ENCODE results near the gene CYP46A1.

CYP46A1 gene

DNA sequence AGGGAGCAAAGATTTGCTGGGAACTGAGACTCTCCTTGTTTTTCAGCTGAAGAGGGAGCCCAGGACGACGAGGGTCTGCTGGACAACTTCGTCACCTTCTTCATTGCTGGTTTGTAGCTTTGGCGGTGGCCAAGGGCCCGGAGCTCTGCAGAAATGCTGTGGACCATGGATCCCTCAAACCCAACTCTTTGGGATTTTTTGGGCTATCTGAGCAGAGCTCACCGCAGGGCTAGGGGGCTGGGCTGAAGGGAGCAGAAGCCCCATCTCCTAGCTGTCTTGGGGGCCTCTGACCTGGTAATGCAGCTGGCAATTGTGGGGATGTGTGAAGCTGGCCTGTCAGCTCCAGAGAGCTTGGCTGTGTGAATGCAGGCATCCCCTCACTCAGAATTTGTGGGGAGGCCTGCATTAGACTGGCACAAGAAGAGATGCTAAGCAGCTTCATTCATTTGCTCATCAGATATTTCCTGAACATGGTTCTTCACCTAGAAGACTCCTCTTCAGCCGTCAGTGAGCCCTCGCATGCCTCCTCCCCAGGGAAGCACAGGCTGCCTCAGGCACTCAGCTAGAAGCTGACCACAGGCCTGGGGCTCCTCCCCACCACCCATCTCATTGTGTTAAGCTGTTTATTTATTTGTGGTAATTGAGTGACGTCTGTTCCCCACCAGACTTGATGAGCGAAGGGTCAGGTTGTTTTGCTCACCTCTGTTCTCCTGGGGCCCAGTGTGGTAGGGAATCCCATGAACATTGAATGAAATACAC is 32.2 kb downstream of the CYP46A1 start:
- TF ChIP-seq, protein P1, sequence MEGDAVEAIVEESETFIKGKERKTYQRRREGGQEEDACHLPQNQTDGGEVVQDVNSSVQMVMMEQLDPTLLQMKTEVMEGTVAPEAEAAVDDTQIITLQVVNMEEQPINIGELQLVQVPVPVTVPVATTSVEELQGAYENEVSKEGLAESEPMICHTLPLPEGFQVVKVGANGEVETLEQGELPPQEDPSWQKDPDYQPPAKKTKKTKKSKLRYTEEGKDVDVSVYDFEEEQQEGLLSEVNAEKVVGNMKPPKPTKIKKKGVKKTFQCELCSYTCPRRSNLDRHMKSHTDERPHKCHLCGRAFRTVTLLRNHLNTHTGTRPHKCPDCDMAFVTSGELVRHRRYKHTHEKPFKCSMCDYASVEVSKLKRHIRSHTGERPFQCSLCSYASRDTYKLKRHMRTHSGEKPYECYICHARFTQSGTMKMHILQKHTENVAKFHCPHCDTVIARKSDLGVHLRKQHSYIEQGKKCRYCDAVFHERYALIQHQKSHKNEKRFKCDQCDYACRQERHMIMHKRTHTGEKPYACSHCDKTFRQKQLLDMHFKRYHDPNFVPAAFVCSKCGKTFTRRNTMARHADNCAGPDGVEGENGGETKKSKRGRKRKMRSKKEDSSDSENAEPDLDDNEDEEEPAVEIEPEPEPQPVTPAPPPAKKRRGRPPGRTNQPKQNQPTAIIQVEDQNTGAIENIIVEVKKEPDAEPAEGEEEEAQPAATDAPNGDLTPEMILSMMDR (conservative IDR thresholded peaks at IDR 0.05; ENCODE audit: low read depth): no peak
- ChIA-PET CTCF (interaction anchor here (0.6 kb wide), 1 partner anchor 202 kb away, joined by 3 read pairs; no protein-coding TSS in a partner anchor), POLR2A (ENCODE audit: low non-redundant PET) (no interaction called here)
- H3K27ac ChIP-seq: no peak overlapping the region
- no peak for DNase-seq (ENCODE audit: low spot score)

DNA sequence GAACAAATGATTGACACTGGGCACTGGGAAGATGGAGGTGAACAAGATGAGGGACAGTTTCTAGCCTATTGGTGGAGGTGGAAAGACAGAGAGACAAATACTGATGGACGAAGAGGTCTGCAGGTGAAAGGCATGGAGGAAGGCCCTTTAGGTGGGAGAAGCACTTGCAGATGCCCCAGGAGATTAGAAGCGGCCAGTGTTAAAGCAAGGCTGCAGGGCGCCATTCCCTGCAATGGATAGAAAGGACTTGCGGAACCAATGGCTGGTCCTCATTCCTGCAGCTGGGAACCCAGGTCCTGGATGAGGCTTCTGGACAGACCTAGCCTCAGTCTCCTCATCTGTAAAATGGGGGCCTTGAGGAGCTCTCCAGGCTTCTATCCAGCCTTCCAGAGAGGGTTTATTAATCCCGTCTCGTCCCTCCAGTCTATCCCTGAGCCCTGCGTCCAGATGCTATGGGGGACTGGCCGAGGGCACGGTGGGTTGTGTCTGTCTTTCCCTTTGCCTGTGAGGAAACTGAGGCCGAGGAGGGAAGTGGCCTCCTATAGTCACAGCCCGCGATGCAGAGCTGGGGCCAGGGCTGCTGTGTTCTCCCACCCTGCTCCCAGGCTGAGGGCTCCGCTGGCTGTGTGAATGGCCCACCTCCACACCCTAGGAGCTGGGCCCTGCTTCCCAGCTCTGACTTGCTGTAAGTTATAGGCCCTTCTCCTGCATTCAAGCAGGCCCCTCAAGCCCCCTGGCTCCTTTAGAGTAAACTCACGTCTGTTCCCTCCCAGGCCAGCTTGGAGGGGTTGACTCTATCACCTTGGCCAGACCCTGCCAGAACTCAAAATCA is 33.0 kb downstream of the CYP46A1 start:
- H3K27ac ChIP-seq: no peak overlapping the region
- ChIA-PET CTCF (no interaction called here), POLR2A (ENCODE audit: low non-redundant PET) (no interaction called here)
- DNase-seq (ENCODE audit: low spot score): no peak
- TF ChIP-seq, protein P1 (conservative IDR thresholded peaks at IDR 0.05; ENCODE audit: low read depth): no peak

DNA sequence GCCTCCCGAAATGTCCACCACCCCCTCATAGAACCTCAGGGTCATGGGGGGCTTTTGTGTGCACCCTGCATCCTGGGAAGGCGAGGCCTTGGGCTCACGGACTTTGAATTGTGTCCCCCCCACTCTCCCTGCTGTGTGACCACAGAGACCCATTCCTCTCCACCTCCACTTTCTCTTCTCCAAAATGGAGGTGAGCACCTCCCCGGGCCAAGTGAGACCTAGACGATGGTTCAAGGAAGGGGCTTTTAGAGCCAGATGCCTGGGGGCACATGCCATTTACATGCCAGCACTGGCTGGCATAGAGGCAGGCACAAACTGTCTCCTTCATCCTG is 33.5 kb downstream of the CYP46A1 start:
- POLR2A ChIA-PET (ENCODE audit: low non-redundant PET): no interaction called here
- CTCF ChIA-PET: no interaction called here
- TF ChIP-seq, protein P1 (conservative IDR thresholded peaks at IDR 0.05; ENCODE audit: low read depth): no peak
- no peak for DNase-seq (ENCODE audit: low spot score)
- no peak overlapping the region for H3K27ac ChIP-seq

DNA sequence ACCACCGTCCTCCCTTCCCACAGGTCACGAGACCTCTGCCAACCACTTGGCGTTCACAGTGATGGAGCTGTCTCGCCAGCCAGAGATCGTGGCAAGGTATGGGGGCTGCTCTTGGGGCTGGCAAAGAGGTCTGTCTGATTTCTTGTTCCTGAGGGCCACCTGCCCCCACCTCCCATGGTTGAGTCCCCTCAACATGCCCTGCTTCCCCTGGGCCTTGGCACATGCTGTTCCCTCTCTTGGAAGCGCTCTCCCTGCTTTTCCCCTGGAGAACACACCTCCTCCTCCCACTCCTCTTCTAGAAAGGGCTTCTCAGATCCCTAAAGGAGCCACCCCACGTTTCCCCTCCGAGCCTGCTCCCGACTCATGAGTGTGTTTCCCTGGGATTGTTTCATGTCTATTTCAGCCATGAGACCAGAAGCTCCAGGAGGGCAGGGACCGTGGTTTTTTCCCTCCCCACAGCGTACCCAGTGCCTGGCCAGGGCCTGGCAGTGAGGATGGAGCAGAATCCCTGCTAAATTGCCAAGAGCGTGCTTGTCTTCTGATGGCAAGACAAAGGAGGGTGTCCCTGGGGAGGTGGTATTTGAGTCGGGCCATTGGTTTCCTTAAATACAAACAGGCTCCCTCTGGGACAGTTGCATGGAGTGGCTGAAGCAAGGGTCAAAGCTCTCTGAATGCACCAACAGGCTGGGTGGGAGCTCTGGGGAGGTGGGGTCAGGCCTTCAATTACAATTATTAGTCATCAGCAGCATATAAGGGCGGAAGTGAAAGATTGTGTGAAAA is 34.1 kb downstream of the CYP46A1 start:
- TF ChIP-seq, protein P1 (conservative IDR thresholded peaks at IDR 0.05; ENCODE audit: low read depth): no peak
- no peak overlapping the region for H3K27ac ChIP-seq
- POLR2A ChIA-PET (ENCODE audit: low non-redundant PET): no interaction called here
- CTCF ChIA-PET: no interaction called here
- DNase-seq (ENCODE audit: low spot score): no peak

DNA sequence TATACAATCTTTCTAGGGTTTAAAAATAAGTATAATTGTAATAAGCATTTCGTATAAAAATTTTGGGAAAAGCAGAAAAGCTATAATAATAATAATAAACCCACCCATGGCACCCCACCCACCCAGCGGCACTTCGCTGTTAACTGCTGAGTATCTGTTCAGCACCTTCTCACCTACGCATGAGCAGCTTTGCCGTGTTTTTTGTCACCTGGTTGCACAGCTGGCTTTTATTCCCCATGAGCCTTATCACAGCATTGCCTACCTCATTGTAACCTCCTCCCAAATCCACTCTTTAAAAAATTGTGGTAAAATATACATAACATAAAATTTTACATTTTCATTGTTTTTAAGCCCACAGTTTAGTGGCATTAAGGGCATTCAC is 34.7 kb downstream of the CYP46A1 start:
- ChIA-PET POLR2A (ENCODE audit: low non-redundant PET) (no interaction called here), CTCF (no interaction called here)
- TF ChIP-seq, protein P1 (conservative IDR thresholded peaks at IDR 0.05; ENCODE audit: low read depth): no peak
- H3K27ac ChIP-seq: no peak overlapping the region
- no peak for DNase-seq (ENCODE audit: low spot score)

Measured in RWPE1 (cell line).